SU-DHL-6 (cell line): ENCODE data around the gene MSS51.

ENCODE experiments used
- H2AFZ ChIP-seq: fragments of 200-600 bp; sonication (generic); 2 replicates; pipeline ENCODE4 v1.6.1; 2014; ENCODE audit warnings: low read depth, mild to moderate bottlenecking, moderate library complexity, mixed read lengths, antibody characterized with exemption, low read length; ENCODE audit not compliant: severe bottlenecking
- H3F3A ChIP-seq: fragments of 200-600 bp; shearing (Covaris generic); 2 replicates; pipeline ENCODE4 v1.6.0; 2016; ENCODE audit warnings: antibody characterized with exemption, mild to moderate bottlenecking; ENCODE audit not compliant: insufficient read depth
- H3K27ac ChIP-seq: fragments of 200-600 bp; sonication (generic); 2 replicates; pipeline ENCODE4 v1.5.1; 2016; ENCODE audit warnings: low read depth, mild to moderate bottlenecking, low read length, moderate library complexity, mixed read lengths
- H3K27me3 ChIP-seq: fragments of 200-600 bp; sonication (generic), shearing (Covaris generic); 2 replicates; pipeline ENCODE4 v1.6.0; 2014; ENCODE audit warnings: mild to moderate bottlenecking, low read length
- H3K36me3 ChIP-seq: fragments of 200-600 bp; sonication (generic); 2 replicates; pipeline ENCODE4 v1.6.1; 2014; ENCODE audit warnings: mild to moderate bottlenecking, low read length, mixed read lengths
- H3K4me2 ChIP-seq: fragments of 300-600, 200-600 bp; shearing (Covaris generic), sonication (generic); 2 replicates; pipeline ENCODE4 v1.6.0; 2014; ENCODE audit warnings: low read length, low read depth, mild to moderate bottlenecking; ENCODE audit not compliant: poor library complexity, severe bottlenecking
- H3K4me3 ChIP-seq: fragments of 200-600 bp; sonication (generic); 2 replicates; pipeline ENCODE4 v1.5.1; 2014; ENCODE audit warnings: antibody characterized with exemption, low read length, mild to moderate bottlenecking, mixed read lengths; ENCODE audit not compliant: insufficient read depth, poor library complexity, severe bottlenecking
- H3K79me2 ChIP-seq: fragments of 200-600 bp; sonication (generic); 2 replicates; pipeline ENCODE4 v1.6.1; 2014; ENCODE audit warnings: mild to moderate bottlenecking, low read length, moderate library complexity; ENCODE audit not compliant: insufficient read depth
- H3K9ac ChIP-seq: fragments of 200-600 bp; sonication (generic); 2 replicates; pipeline ENCODE4 v1.7.0; 2014; ENCODE audit warnings: mild to moderate bottlenecking, low read length
- H3K9me2 ChIP-seq: fragments of 200-600 bp; sonication (generic); replicated peaks from 2 replicates; pipeline ENCODE4 v1.6.1; 2014; ENCODE audit warnings: low read length; ENCODE audit not compliant: insufficient read depth
- H3K9me3 ChIP-seq: fragments of 200-600 bp; sonication (generic); 2 replicates; pipeline ENCODE4 v1.6.1; 2014; ENCODE audit warnings: low read length, mixed read lengths; ENCODE audit not compliant: insufficient read depth
- H4K20me1 ChIP-seq: fragments of 200-600 bp; sonication (generic); 2 replicates; pipeline ENCODE4 v1.6.1; 2014; ENCODE audit warnings: low read depth, mild to moderate bottlenecking, antibody characterized with exemption, low read length, moderate library complexity, mixed read lengths
- CTCF ChIP-seq: fragments of 200-600 bp; sonication (generic); IDR thresholded peaks from one replicate; pipeline ENCODE4 v1.5.1; 2017; ENCODE audit warnings: antibody characterized with exemption, mild to moderate bottlenecking, low read length, moderate library complexity; ENCODE audit not compliant: insufficient read depth, poor library complexity, severe bottlenecking
- EZH2phosphoT487 ChIP-seq: fragments of 200-600 bp; sonication (generic), shearing (Covaris generic); conservative IDR thresholded peaks from 2 replicates; pipeline ENCODE4 v1.6.1; 2018; ENCODE audit warnings: mild to moderate bottlenecking, antibody characterized with exemption, low read length, moderate library complexity, mixed read lengths

MSS51 gene

GRCh38 chr10:73465978-73466726, 32.8 kb upstream of the MSS51 start:
- no peak overlapping the region for H3K27ac ChIP-seq
- no peaks in the 10 kb centered on the region for H4K20me1 ChIP-seq
- no peaks in the 10 kb centered on the region for H3F3A ChIP-seq
- no peak overlapping the region for H3K4me2 ChIP-seq
- H2AFZ ChIP-seq, result no peak overlapping the region
- H3K27me3 ChIP-seq, result no peaks in the 10 kb centered on the region
- no peak overlapping the region for H3K4me3 ChIP-seq
- no peak overlapping the region for H3K9ac ChIP-seq
- H3K79me2 ChIP-seq, result no peaks in the 10 kb centered on the region
- no peak for TF ChIP-seq CTCF
- TF ChIP-seq EZH2phosphoT487, result no peak
- no peaks in the 10 kb centered on the region for H3K9me2 ChIP-seq
- H3K9me3 ChIP-seq, result no peaks in the 10 kb centered on the region
- H3K36me3 ChIP-seq, result peaks cover 50% of the 10 kb centered on the region

DNA sequence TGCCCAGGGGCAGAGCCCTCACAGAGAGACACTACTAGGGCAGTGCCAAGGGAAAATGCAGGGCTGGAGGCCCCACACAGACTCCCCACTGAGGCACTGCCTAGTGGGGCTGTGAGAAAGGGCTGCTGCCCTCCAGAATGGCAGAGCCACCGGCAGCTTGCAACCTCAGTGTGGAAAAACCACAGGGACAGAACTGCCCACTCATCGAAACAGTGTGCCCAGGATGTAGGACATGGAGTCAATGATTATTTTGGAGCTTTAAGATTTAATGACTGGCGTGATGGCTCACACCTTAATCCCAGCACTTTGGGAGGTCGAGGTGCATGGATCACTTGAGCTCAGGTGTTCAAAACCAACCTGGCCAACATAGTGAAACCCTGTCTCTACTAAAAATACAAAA, 27.5 kb upstream of the MSS51 start:
- Histone ChIP-seq H4K20me1 (no peaks in the 10 kb centered on the region), H3K4me2 (no peak overlapping the region), H3F3A (no peaks in the 10 kb centered on the region), H3K36me3 (peaks cover 6% of the 10 kb centered on the region; the same call in 1 of the 2 replicates), H3K9me2 (no peaks in the 10 kb centered on the region), H3K9me3 (no peaks in the 10 kb centered on the region), H3K79me2 (no peaks in the 10 kb centered on the region), H3K9ac (no peak overlapping the region), H3K4me3 (no peak overlapping the region), H2AFZ (no peak overlapping the region), H3K27me3 (no peaks in the 10 kb centered on the region), H3K27ac (no peak overlapping the region)
- TF ChIP-seq EZH2phosphoT487 (no peak), CTCF (no peak)

- H3K36me3 ChIP-seq, result 0 out of 2 replicates have a peak, but pooled peaks cover 6% of the 10 kb centered on the region
- no peak overlapping the region for H3K27ac ChIP-seq
- no peaks in the 10 kb centered on the region for H4K20me1 ChIP-seq
- H2AFZ ChIP-seq, result no peak overlapping the region
- no peaks in the 10 kb centered on the region for H3F3A ChIP-seq
- no peaks in the 10 kb centered on the region for H3K79me2 ChIP-seq
- no peak overlapping the region for H3K9ac ChIP-seq
- no peaks in the 10 kb centered on the region for H3K9me2 ChIP-seq
- no peaks in the 10 kb centered on the region for H3K9me3 ChIP-seq
- H3K4me3 ChIP-seq, result no peak overlapping the region
- no peaks in the 10 kb centered on the region for H3K27me3 ChIP-seq
- no peak overlapping the region for H3K4me2 ChIP-seq
- TF ChIP-seq EZH2phosphoT487 (no peak), CTCF (no peak)
These were observed 26.4 kb upstream of the MSS51 start for GRCh38 chr10:73459683-73460314.
